Activated naive CD4-positive, alpha-beta T cell (primary cell): ENCODE data around the gene LHPP.

Source experiments
- DNase-seq, 4 experiments: peaks; one replicate each; lab custom pipeline; 2025; lab: John Stamatoyannopoulos, UW

The LHPP gene

GRCh38 chr10:124595143-124595883 is 133.7 kb downstream of the LHPP start:
- no peak for DNase-seq

DNA sequence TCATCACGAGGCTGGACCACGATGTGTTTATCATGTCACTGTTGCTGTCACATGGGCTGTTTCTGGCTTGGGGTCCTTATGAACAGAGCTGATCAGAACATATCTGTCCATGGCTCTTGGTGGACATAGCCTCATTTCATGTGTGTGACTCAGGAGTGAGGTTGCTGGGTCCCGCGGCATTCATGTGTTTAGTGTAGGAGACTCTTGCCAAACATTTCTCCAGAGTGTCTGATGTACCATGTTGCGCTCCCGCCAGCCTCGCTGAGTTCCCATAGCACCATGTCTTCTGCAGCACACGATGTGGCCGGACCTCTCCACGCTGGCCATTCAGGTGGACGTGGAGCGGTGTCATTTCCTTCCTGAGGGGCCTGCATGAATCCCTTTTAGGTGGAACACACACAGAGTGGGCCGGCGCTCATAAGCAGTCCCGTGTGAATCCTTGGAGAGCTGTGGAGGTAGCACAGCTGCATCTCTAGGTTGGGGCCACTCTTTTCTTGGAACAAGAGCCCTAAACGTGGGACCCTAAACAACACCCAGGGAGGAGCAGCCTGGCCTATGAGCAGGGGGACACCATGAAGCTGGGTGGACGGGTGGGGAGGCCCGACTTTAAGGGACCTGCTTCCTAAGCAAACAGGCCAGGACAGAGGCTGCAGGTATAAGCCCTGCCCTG is 134.6 kb downstream of the LHPP start:
- no peak for DNase-seq

- DNase-seq, result no peak
Observed at GRCh38 chr10:124596962-124597845, 135.6 kb downstream of the LHPP start.

- DNase-seq, result no peak
Observed at GRCh38 chr10:124597846-124598165, 136.2 kb downstream of the LHPP start.

DNA sequence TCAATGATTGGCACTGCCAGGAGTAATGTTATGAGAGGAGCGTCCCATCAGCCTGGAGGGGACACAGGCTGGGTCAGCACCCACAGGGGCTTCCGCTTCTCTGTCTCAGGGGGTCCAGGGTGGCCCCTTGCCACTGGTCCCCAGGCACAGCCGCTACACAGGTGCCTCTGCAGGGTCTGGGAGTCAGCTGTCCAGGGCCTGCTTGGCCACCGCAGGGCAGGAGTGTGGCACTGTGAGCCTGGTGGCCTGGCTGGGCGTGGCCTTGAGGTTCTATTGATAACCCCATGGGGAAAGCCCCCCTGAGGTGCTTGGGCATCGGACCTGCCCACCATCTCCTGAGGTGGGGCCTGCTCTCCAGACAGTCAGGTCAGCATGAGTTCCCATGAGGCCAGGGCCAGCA is 136.6 kb downstream of the LHPP start:
- no peak for DNase-seq

DNA sequence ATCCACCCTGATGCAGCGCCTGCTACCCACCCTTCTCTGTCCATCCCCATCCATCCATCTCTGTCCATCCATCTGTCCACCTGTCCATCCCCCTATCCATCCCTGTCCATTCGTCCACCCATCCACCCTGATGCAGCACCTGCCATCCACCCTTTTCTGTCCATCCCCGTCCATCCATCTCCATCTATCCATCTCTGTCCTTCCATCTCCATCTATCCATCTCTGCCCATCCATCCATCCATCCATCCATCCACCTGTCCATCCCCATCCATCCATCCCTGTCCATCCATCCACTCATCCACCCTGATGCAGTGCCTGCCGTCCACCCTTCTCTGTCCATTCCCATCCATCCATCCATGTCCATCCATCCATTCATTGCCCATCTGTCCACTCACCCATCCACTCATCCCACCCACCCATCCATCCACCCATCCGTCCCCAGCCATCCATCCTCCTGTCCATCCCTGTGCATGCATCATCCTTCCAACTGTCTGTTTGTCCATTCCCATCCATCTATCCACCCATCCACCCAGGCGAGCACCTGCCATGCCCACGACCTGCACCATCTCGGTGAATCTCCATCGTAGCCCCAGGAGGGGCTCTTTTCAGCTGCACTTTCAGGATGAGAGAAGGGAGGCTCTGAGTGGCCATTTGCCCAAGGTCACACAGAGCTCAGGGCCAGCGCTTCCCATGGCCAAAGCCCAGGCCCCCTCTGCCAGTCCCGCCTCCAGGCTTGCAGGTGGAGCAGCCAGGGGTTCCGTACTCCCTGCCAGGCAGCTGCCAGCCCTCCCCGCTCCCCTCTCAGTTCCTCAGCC is 137.4 kb downstream of the LHPP start:
- no peak for DNase-seq

GRCh38 chr10:124599588-124600050 is 138.0 kb downstream of the LHPP start:
- DNase-seq, result no peak

- DNase-seq, result no peak
Observed at GRCh38 chr10:124600051-124600880, 138.6 kb downstream of the LHPP start.

GRCh38 chr10:124601016-124601415 is 139.4 kb downstream of the LHPP start:
- DNase-seq, result no peak

DNA sequence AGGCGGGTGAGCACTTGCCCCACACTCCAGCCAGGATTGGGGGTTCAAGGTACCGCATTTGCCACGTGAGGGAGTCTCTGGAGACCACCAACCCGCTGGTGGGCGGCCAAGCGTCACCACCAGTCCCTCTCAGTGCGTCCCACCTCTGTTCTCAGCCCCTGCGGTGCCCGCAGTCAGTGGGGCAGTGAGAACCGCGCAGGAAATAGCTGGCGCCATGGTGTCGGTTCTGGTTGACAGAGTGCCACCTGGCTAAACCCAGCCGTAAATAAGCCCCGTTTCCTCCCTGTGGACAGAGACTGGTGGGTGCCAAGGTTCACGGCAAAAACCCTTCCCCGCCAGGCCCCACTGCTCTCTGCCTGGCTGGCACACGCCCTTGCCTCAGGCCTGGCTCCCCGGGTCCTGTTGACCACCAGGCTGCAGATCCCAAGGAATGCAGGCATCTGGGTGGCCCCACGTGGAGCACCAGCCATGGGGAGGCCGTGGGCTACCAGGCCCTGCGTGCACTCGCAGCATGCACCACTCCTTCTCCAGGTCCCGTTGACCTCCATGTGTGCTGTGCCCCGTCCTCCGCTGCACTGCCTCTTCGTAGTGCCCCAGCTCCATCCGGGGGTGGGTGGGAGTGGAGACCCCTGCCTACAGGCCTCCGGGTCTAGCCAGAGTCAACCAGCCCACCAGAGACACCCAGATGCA is 140.0 kb downstream of the LHPP start:
- DNase-seq, result no peak

- no peak for DNase-seq
Observed at GRCh38 chr10:124602121-124602561, 140.5 kb downstream of the LHPP start.

GRCh38 chr10:124602646-124603365 is 141.2 kb downstream of the LHPP start:
- DNase-seq, result no peak

DNA sequence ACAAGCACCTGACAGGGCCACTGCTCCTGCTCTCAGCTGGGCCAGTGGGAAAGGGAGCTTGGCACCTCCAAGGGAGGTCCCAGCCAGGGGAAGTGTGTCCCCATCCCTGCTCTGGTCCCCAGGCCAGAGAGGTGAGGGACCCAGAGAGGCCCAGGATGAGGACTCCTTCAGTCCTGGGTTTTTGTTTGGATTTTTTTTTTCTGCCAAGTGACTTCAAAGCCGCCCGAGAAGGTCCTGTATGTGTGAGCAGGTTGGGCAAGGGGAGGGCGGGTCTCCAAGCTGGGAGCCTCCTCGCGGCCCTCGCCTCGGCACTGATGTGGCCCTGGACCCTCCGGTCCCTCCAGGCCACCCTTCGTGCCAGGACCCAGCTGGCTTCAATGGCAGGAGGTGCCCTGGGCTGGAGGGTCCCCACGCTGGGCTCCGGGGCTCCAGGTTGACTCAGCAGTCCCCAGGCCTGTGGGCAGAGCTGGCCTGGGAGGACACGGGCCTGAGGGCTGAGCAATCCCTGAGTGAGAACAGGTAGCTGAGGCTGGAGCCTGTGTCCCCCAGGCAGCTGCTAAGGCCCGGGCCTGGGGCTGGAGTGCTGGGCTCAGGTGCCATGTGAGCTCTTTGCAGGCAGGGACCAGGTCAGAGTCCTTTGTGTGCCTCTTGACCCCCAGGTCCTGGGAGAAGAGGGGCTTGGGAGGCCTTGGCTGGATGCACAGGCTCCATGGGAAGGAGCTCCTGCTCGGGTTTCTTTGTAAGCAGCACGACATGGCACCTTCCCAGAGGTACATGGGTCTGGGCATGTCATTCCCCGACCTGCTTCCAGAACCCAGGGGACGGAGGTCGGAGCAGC is 142.0 kb downstream of the LHPP start:
- no peak for DNase-seq

GRCh38 chr10:124604214-124605000 is 142.8 kb downstream of the LHPP start:
- no peak for DNase-seq

- no peak for DNase-seq
Observed at GRCh38 chr10:124605001-124605370, 143.4 kb downstream of the LHPP start.

DNA sequence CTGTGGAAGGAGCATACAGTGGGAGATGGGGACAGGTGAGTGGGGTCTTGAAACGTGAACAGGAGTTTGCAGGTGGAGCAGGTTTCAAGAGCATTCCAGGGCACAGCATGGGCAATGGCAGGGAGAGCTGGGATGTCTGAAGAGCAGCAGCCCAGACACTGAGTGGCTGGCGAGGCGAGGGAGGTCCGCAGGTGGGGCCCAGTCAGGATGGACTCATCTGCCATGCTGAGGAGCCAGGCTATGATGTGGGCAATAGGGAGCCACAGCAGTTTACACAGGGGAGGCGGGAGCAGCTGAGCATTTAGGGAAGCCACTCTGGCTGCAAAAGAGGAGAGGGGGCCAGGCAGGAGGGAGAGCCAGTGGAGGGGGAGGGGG is 143.8 kb downstream of the LHPP start:
- DNase-seq, result no peak

- no peak for DNase-seq
Observed at GRCh38 chr10:124605856-124606812, 144.5 kb downstream of the LHPP start.
